Coronary artery (tissue), 2 donors: ENCODE data around the gene SYT2.

Experiments used
- DNase-seq: peaks from one replicate; pipeline ENCODE4 v3.0.0-alpha.2; 2017; ENCODE audit warnings: low spot score
- H3K27ac ChIP-seq, 2 donors: fragments of 200-600 bp; sonication (generic); one replicate each; pipeline ENCODE4 v1.5.1; 2016 to 2019
- H3K4me3 ChIP-seq: fragments of 200-600 bp; sonication (generic); 2 replicates; pipeline ENCODE4 v1.5.1; 2016; ENCODE audit warnings: mild to moderate bottlenecking, moderate library complexity
- TF ChIP-seq, protein P1 (sequence below): fragments of 200-600 bp; sonication (generic); IDR thresholded peaks from one replicate; pipeline ENCODE4 v1.5.1; 2019; ENCODE audit warnings: antibody characterized with exemption

Gene SYT2

DNA sequence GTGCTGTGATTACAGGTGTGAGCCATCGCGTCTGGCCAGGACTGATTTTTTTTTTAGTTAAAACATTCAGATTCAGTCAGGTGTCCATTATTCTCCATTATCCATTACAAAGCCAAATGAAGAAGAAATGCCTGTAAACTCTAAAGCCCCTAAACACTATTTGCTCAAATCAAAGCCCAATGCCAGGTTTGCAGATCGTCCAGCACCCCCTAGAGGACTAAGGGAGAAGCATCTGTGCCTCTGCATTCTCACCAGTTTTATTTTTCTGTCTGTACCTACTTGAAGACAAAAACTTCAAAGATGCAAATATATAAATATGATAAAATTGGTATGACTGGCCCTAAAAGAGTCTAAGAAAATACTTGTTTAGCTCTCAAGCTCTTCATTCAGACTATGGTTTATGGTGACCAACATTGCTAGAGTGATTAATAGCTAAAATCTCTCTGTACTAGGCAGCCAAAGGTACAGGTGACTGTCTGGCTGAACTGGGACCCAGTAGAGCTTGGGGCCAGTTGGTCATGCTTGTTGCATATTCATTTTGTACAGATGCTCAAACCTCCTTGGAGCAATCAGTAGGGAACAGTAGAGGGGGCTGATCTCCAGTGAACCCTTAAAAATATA lies 138.4 kb downstream of the SYT2 start:
- TF ChIP-seq, protein P1, sequence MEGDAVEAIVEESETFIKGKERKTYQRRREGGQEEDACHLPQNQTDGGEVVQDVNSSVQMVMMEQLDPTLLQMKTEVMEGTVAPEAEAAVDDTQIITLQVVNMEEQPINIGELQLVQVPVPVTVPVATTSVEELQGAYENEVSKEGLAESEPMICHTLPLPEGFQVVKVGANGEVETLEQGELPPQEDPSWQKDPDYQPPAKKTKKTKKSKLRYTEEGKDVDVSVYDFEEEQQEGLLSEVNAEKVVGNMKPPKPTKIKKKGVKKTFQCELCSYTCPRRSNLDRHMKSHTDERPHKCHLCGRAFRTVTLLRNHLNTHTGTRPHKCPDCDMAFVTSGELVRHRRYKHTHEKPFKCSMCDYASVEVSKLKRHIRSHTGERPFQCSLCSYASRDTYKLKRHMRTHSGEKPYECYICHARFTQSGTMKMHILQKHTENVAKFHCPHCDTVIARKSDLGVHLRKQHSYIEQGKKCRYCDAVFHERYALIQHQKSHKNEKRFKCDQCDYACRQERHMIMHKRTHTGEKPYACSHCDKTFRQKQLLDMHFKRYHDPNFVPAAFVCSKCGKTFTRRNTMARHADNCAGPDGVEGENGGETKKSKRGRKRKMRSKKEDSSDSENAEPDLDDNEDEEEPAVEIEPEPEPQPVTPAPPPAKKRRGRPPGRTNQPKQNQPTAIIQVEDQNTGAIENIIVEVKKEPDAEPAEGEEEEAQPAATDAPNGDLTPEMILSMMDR, result peak; percentile 69
- Histone ChIP-seq H3K4me3 (no peak overlapping the region), H3K27ac (peak overlapping the region in 1 of 2 donors; percentile 58)
- no peak for DNase-seq

DNA sequence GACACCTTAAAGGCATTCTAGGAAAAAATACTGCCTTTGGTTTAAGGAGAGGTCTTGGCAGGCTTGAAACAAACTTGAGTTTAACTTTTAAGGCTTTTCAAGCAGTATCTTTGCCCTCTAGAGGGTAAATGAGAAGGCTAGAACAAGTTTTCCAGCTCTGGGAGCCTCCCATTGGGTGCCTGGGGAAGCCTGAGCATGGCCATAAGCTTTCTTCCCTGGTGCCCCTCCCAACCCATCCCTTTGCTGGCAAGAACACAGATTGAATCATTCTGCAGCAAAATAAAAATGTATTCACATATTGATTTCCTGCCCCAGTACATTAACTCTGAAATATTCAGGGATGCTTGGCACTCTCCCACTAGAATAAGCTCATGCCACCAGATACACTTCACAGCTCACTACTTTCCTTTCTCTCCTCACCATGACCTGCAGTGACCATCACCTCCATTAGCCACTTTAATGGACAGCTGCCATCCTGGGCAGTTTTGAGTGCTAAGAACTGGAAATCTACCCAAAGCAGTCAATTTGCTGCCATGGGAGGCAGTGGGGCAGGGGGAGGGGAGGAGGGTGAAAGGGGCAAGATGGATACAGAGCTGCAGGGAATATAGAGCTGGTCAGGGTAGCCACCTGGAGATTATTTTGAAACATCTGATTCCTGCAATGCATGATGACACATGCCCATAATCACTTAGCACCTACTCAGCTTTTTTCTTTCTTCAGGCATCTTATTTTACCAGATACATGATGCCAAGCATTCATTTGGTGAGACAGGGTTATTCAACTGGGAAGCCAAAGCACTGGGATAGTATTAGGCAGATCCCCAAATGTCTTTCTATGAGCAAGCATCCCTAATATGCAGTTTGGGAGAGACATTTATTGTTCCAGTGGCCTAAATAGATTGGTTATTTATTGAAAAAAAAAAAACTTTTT lies 140.6 kb downstream of the SYT2 start:
- DNase-seq, result no peak
- Histone ChIP-seq H3K4me3 (no peak overlapping the region), H3K27ac (peak overlapping the region; percentile 46 to 84)
- TF ChIP-seq, protein P1, result no peak

DNA sequence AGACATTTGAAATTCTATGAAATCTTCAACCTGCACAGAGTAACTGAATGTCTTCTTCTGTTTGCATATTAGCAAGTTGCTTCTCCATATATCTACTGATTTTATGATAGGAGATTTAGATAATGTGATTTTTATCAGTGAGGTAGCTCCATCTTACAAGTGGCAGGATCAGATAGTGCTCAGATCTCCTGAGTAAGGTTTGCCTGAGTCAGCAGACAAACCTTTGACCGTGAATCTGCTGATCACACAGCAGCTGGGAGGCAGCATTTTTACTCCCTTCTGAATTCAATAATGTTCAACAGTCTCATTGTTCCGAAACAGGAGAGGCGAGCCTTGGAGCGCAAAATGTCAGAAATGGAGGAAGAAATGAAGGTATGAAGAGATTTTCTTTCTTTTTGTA lies 141.4 kb downstream of the SYT2 start:
- Histone ChIP-seq H3K4me3 (no peak overlapping the region), H3K27ac (peak overlapping the region; percentile 46 to 84)
- TF ChIP-seq, protein P1, result no peak
- DNase-seq, result no peak

DNA sequence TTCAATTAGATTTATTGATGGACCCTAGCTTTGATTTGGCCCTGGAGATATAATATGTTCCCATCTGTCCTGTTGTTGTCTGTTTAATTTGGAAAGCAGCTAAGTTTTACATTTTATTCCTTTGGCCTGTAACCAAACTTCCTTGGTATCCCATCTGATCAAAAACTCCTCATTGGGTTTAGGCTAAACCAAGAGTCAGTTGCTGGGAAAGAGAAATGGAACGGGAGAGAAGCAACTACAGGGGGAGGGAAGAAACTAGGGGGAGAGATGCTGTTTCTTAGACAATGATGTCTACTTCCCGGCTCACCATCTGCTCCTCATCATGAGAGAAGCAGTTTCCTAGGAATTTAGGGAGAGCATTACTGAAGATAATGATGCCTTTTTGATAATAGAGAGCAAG lies 141.8 kb downstream of the SYT2 start:
- H3K4me3 ChIP-seq, result no peak overlapping the region
- peak overlapping the region; percentile 56 to 84 for H3K27ac ChIP-seq
- DNase-seq, result no peak
- TF ChIP-seq, protein P1, result no peak

DNA sequence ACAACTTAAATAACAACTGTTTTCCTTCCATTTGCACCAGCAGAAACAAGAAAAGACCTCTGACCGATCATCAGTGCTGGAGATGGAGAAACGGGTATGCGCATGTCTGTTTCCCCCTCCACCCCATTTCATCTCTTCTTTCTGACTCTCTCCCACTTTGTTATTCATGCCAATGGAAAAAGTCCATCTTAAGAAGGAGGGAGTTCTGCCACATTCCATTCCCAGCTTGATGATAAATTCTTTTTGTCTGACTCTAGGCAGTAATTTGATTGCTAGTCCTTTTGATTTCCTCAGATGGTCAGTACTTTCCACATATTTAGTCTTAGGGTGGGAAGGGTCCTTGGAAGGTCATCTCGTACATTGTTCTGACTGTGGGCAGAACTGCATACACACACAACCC lies 142.5 kb downstream of the SYT2 start:
- Histone ChIP-seq H3K4me3 (no peak overlapping the region), H3K27ac (peak overlapping the region; percentile 56 to 84)
- DNase-seq, result no peak
- TF ChIP-seq, protein P1, result no peak

DNA sequence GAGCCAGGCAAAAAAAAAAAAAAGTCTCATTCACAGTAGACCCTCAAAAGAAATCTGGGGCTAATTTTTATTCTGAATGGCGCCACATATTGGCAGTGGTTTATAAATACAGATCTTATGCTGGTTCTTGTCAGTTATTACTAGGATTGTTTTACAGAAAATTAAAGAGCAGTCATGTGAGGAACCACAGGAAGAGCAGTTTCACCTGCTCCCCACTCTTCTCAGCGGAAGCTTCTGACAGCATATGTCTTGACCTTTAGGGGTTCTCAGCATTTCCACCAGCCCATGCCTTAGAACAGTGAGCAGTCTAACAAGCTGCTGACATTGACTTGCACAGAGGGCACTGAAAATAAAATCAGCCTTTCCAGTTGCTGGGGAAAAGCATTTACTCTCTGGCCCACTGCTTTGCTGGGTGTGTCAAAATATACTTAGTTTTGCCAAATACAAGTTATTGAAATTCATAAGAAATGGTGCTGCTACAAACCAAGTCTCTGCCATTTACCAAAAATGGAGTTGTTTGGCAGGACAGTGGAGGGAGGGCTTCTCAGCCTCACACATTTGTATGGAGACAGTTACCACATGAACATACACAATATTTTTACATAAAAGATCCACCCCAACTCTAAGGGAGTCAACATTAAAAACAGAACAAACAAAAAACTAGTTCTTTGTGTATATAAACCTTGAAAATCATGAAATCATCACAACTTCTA lies 144.2 kb downstream of the SYT2 start:
- H3K27ac ChIP-seq, result peak overlapping the region; percentile 56 to 84
- TF ChIP-seq, protein P1, result no peak
- H3K4me3 ChIP-seq, result no peak overlapping the region
- DNase-seq, result no peak
